Stimulated activated CD4-positive, alpha-beta T cell treated with anti-CD3 and anti-CD28 coated beads, Interleukin-15, amount 100 ng/mL, for 1 hour (primary cell): ENCODE results near the gene INTS11.

ENCODE experiments used
- DNase-seq, 2 donors: peaks; one replicate each; pipeline ENCODE4 v3.0.0-alpha.2; 2020; ENCODE audit warnings: low read depth in 1 of 2, low spot score in 1 of 2

The INTS11 gene

DNA sequence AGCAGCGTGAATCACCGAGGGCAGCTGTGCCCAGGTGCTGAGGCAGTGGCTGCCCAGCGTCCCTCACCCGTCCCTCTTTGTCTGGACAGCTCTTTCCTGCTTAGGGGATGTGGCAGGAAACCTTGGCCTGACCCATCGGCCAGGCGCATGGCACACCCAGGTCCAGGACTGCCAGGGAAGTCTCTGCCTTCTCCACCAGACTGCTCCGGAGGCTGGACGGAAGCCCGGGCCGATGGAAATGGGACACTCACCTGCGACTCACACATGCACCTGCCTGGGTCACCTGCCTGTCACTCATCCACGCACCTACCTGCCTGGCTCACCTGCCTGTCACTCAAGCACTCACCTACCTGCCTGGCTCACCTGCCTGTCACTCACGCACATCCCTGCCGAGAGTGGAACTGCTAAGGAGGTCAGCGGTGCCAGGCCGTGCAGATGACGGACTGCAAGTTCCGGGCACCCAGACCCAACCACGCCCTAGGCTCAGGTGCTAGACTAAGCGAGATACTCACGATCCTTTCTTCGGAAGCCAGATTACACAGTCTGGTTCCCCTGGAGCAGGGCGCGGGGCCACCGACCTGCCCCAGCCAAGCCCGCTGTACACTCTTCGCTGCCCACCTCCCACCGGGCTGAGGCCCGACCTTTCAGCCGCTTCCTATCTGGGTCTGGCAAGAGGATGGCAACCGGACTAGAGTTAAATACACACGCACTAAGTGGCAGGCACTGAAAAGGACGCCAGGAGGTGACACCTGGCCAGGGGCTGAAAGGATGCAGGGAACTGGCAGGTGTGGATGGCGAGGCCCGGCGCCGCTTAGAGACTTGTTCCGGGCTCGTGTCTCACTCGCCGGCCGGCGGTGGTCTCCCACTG is 51.9 kb downstream of the INTS11 start:
- DNase-seq, result no peak

DNA sequence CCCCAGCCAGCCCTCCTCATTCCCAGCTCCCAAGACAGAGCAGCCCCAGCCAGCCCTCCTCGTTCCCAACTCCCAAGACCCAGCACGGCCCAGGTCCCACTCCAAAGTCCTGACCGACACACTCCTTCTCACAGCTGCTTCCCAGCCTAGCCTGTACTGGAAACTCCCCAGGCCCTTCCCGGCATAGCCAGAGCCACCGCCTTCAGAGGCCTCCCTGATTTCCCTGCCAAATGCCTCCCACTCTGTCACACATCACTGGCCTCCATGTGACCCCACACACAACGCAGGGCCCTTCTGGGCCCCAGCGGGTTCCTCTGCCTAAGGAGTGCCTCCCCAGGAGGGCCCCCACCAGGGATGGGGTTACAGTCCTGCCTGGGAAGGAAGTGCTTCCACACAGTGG is 53.6 kb downstream of the INTS11 start:
- DNase-seq, result no peak

DNA sequence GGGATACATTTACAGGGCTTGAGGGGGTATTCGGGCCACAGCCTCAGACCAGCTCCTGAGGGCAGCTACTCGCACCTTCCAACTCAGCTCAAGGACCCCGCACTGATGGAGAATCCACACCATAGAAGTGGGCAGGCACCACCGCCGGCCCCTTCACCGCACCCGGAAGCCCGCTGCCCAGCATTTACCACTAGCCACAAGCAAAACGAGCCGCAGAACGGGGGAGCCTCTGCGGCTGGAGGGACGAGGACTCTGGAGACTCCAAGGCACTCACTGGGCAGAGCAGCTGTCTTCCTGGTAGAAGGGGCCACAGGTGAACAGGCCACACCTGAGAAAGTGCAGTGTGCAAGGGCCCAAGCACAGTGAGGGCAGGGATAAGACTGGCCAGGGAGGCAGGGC is 56.2 kb downstream of the INTS11 start:
- DNase-seq, result no peak

DNA sequence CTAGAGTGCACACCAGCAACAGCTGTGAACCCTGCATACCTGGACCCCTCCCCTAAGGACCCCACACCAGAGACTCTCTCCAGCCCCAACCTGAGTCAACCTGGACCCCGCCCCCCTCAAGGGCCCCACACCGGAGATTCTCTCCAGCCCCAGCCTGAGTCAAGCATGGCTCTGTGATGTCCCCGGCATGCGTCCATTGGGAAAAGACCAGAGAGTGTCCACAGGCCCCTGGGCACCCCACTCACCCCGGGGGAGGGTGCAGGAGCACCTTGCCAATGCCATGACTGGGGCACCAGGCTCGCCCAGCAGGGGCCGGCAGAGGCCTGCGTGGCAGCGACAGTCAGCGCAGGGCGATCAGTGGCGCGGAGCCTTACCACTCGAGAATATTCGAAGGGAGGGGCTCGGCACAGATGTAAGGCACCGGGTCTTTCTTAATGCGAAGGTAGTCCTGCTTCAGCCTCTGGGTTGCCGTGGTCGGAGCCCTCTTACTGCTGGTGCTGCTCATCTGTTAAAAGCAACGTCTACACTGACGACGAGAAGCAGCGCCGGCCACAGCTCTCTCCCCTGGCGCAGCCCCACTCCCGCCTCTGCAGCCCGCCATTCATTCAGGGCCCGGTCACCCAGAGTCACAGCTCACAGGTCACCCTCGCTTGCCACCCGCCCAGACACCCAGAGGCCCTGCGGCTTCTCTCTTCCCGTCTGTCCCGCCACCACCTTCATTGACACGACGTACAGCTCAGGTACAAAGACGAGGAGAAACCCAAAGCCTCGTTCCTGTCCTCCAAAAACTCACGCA is 56.8 kb downstream of the INTS11 start:
- DNase-seq, result no peak

DNA sequence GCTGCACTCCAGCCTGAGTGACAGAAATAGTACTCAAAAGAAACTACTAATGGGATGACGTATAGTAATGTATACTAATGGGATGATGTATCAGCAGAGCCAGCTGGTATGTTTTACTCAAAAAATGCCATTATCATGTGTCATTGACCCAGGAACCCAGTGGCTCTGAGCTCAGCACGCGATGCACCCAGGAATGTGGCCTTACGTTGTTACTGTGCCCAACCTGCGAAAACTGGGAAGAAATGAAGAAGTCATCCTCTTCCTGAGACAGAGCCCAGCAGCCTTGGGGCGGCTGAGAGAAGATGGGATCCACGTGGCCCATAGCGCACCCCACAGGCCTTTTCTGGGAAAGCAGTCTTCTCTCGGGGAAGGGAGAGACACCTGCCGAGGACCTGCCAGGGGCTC is 59.6 kb downstream of the INTS11 start:
- DNase-seq, result no peak

DNA sequence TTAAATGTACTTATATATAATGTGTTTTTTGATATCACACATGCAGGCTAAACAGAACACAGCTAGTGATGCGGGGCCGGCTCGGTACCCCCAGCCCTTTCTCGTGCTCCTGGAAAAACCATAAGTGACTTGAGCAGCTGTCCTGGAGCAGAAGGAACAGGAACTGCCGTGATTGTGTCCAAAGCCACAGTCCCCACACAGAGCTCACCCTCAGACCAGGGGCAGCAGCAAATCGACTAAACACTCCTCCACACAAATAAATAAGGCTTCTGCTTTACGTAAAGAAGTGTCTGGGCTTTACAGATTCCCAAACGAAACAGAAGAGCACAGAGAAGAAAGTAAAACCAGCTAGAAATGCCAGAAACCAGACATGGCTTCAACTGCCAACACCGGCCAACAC is 60.4 kb downstream of the INTS11 start:
- no peak for DNase-seq

DNA sequence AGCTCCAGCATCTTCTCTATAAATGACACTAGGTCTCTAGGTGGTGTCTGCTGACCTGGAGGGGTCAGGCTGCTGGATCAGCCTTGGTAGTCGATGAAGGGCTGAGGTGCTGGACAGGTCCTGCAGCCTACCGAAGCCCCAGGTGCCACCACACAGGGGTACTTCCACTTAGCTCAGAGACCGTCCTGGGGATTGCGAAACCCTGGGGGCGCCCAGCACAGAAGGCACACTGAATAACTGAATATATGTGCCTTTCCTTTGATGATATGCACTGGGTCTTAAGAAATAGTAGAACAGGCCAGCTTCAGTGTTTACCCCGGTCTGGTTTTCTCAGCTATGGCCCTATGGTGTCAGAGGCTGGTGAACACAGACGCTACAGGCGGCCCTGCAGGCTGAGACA is 61.7 kb downstream of the INTS11 start:
- no peak for DNase-seq

DNA sequence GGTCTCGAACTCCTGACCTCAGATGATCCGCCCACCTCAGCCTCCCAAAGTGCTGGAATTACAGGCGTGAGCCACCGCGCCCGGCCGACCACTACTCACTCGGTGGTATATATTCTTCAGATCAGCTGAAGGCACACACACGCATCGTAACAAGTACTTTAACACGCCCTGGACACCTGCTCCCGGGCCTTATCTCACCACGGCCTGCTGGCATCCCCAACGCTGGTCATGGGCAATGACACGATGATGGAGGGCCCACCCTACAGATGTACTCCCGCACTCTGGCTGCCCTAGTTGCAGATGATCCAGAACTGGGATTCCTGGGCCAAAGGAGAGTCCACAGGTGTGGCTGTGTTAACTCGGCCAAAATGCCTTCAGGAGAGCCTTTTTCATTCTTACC is 62.4 kb downstream of the INTS11 start:
- DNase-seq, result no peak
